Activated CD8-positive, alpha-beta memory T cell treated with anti-CD3 and anti-CD28 coated beads for 36 hours (primary cell): ENCODE measurements around the gene SLC25A29. TPM values are rescaled to one million over a fixed set of nuclear protein-coding genes. Genes with fewer than 3 reads are reported as not detected.

Experiments used
- CTCF ChIA-PET: fragments of 350-600 bp; sonication (Branson Sonifier 250); formaldehyde crosslinking; loops from one replicate; lab custom pipeline; 2021; ENCODE audit warnings: antibody characterized with exemption; lab: Charles Lee
- POLR2A ChIA-PET: fragments of 350-600 bp; sonication (Branson Sonifier 250); formaldehyde crosslinking; loops from one replicate; lab custom pipeline; 2021; ENCODE audit warnings: antibody characterized with exemption; lab: Charles Lee
- total RNA-seq, 2 experiments: library from RNA; stranded (reverse); gene quantifications; one replicate each; pipeline ENCODE4 v1.2.3, GENCODE V29; 2021

Gene SLC25A29
- total RNA-seq, 2 experiments from 2014 or later, result 13.5 to 14.0 TPM

DNA sequence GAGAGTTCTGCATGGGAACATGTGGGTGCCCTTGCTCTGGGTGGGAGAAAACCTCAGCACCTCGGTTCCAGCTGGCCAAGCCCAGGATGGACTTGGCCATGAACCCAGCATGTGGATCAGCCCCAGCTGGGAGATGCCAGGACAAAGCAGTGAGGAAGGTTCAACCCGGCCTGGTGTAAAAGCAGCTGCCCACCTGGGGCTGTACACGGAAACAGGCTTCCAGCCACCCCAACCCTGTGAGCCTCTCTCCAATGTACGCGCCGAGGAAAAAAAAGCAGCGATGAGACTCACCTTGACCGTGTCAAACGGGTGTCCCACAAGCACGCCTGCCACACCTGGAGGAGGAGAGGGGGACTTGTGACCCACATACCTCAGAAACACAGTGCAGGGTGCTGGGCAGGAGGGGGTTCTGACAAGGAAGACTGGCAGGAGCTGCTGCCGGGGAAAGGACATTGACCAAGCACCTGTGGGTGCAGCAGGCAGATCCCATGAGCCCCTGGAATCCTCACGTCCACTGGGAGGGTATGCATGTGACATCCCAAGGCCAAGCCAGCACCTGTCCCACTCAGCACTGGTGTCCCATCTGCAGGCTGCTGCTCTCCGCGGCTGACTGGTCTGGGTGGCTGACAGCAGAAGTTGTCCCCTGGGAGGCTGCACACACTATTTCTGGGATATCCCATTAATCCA is 7.5 kb downstream of the SLC25A29 start:
- POLR2A ChIA-PET, result no interaction called here

DNA sequence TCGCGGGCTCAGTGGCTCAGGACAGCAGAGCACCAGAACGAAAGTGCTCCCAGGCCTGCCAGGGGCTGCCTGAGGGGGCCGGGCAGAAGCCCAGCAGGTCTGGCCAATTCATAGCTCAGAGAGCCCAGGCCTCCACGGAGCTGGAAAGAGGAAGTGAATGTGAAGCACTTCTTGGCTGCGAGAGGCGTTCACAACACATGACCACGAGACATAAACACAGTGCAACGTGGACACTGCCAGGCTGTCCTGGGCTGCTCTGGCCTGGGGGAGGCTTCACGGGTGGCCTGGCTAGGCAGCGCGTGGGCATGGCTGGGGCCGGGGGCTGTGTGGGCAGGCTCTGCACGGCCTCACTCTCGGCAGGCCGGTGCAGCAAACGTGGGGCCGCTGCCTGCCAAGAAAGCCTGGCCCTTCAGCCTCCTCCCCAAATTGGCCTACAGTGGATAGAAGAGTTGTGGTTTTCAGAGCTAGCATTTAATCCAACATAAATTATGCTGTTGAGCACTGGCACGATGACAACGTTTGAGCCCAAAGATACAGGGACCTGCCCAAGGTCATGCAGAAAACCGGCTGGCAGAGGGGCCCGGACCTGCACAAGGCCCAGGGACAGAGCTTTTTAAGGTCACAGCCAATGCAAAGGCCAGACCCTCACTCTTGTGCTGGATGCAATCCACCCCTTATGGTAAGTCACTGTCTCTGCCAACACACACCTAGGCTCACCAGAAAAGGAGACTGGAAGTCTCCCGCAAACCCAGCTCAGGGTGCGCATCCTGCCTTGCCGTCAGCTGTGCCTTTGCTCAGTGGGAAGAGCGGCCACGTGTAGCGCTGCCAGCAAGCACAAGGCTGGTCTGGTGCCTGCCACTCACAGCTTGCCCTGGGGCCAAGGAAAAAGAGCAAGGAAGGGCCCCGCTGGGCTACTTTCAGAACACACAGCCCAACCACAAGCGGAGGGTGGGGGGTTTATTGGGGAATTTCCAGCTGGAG is 8.6 kb downstream of the SLC25A29 start:
- POLR2A ChIA-PET, result no interaction called here
- CTCF ChIA-PET, result interaction anchor here (1.1 to 1.8 kb wide), 2 partner anchors 12 kb away, joined by 5 read pairs; no protein-coding TSS in a partner anchor

More for the DNA sequence above, 7.5 kb downstream of the SLC25A29 start:
- CTCF ChIA-PET, result interaction anchor here (1.8 kb wide), 1 partner anchor 13 kb away, joined by 5 read pairs; no protein-coding TSS in a partner anchor

DNA sequence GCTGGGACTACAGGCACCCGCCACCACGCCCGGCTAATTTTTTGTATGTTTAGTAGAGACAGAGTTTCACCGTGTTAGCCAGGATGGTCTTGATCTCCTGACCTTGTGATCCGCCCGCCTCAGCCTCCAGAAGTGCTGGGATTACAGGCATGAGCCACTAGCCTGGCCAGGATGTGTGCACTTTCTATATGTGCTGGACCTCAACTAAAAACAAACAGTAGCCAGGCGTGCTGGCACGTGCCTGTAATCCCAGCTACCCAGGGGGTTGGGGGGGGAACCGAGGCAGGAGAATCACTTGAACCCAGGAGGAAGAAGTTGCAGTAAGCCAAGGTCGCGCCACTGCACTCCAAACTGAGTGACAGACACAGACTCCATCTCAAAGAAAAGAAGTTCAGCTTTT is 9.5 kb downstream of the SLC25A29 start:
- CTCF ChIA-PET, result interaction anchor here (0.8 to 1.1 kb wide), 2 partner anchors 11 to 50 kb away, joined by 3 to 5 read pairs; no protein-coding TSS in a partner anchor
- POLR2A ChIA-PET, result interaction anchor here (0.6 kb wide), 2 partner anchors 62 to 81 kb away, joined by 3 to 6 read pairs; no protein-coding TSS in a partner anchor

DNA sequence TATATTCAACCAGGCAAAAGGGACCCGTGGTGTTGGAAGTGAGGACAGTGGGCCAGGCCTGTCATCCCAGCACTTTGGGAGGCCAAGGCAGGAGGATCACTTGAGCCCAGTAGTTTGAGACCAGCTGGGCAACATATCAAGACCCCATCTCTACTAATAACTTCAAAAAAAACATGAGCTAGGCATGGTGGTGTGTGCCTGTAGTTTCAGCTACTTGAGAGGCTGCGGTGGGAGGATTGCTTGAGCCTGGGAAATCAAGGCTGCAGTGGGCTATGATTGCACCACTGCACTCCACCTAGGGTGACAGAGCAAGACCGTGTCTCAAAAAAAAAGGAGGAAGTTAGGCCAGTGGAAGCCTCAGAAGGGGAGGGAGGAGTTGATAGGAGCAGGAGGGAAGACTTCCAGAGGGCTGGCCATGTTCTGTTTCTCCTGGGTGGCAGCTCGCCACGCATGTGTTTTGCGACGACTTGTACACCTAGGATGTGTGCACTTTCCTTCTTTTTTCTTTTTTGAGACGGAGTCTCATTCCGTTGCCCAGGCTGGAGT is 10.1 kb downstream of the SLC25A29 start:
- CTCF ChIA-PET, result interaction anchor here (0.8 to 2.3 kb wide), 3 partner anchors 10 to 50 kb away, joined by 3 to 15 read pairs (median 5); no protein-coding TSS in a partner anchor
- POLR2A ChIA-PET, result interaction anchor here (0.6 kb wide), 2 partner anchors 61 to 82 kb away, joined by 3 to 6 read pairs; no protein-coding TSS in a partner anchor

DNA sequence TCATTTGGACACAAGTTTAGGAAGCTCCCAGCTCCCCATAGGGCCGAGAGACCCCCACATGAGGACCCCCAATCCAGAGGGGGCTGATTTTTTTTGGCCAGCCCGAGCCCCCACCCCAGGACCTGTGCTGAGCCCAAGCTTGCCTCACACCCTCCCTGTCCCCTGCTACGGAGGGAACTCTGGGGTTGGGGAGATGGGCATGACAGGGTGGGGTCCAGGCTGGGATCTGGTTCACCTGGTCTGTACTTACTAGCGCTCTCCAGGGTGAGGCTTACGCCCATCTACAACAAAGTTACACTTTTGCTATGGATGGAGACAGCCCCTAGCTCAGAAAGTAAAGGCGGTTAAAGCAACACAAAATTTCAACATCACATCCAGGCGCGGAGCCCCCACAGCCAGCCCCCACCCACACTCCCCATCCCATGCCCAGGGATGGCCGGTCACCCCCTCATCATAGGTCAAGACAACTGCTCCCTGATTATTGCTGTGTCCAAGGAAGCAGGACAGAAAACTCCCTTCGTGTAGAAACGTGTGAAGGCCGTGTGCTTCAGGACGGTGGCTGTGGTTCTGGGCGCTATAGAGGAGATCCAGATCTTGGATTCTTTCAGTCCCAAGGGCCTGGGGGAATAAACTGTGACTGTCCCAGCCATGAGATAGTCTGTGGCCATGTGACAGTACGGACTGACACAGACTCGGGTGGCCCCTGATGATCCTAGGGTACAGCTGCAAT is 10.7 kb downstream of the SLC25A29 start:
- POLR2A ChIA-PET, result no interaction called here
- CTCF ChIA-PET, result interaction anchor here (0.8 to 2.3 kb wide), 2 partner anchors 10 to 51 kb away, joined by 3 to 15 read pairs; no protein-coding TSS in a partner anchor

DNA sequence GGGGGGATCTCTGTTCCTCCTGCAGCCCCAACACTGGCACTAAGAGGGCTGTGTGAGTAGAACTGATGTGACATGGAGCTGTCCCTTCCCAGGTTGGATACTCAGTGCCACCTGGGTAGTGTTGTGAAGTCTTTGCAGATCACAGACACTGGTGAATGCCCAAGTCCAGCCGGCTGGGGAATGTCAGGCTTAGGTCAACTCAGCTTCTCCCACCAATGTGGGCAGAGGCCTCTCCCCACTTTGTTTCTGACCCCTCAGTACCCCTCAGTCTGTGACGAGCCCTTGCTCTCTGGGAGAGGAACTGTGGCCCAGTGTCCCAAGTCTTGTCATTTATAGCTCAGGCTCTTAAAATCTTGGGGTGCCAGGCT is 11.3 kb downstream of the SLC25A29 start:
- POLR2A ChIA-PET, result no interaction called here

DNA sequence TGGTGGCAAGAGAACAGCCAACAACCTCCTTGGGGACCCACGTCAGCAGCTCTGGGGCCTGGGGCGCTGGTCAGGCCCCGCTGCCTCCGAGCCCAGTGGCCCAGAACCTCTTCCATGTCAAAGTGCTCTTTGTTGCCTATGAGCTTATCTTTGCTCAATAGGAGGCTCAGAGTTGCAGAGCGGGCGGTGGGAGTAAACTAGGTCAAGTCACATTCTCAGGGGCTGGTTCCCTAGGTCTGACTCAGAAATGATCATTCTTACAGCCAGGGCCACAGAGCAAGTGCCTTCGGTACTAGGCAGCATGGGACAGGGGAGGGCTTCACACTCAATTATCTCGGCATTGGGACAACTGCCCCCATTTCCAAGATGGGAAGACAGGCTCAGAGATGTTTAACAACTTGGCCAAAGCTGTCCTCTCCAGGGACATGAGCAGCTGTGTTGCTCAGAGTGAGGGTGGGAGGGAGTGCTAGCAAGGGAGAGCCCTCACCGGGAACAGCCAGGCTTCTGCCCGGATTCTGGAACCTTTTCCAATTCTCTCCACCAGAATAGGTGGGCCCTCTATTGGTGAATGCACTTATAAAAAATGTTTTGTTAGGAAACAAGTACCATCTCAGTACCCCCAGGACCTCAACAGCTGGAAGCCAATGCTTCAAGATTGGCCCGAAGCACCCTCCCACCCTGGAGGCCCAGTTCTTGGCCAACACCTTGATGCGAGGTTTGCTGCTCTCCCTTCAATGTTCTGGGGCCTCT is 11.9 kb downstream of the SLC25A29 start:
- ChIA-PET CTCF (interaction anchor here (2.3 kb wide), 1 partner anchor 8 kb away, joined by 15 read pairs; no protein-coding TSS in a partner anchor), POLR2A (no interaction called here)

More for the DNA sequence above, 11.3 kb downstream of the SLC25A29 start:
- CTCF ChIA-PET, result interaction anchor here (2.3 kb wide), 1 partner anchor 9 kb away, joined by 15 read pairs; no protein-coding TSS in a partner anchor

DNA sequence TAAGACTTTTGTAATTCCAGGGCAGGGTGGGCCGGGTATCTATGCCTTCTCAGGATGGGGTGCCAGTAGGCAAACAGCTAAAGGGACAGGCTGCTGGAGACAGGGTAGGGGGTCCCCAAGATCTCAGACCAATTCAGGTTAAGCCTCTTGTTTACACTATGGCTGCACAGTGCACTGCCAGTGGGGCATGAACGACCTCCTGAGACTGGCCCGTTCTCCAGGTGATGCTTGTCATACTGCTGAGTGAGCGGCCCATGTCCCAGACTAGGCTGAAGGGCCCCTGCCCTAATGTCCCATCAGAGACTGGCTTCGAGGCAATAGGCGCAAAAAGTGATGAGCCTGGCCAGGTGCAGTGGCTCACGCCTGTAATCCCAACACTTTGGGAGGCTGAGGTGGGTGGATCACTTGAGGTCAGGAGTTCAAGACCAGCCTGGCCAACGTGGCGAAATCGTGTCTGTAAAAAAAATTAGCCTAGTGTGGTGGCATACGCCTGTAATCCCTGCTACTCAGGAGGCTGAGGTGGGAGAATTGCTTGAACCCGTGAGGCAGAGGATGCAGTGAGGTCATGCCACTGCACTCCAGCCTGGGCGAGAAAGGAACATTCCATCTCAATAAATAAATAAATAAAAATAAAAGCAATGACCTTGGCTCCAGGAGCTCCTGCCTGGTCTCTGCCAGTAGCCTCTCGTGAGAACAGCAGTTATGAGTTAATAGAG is 12.6 kb downstream of the SLC25A29 start:
- ChIA-PET CTCF (interaction anchor here (2.3 kb wide), 1 partner anchor 8 kb away, joined by 15 read pairs; no protein-coding TSS in a partner anchor), POLR2A (no interaction called here)

DNA sequence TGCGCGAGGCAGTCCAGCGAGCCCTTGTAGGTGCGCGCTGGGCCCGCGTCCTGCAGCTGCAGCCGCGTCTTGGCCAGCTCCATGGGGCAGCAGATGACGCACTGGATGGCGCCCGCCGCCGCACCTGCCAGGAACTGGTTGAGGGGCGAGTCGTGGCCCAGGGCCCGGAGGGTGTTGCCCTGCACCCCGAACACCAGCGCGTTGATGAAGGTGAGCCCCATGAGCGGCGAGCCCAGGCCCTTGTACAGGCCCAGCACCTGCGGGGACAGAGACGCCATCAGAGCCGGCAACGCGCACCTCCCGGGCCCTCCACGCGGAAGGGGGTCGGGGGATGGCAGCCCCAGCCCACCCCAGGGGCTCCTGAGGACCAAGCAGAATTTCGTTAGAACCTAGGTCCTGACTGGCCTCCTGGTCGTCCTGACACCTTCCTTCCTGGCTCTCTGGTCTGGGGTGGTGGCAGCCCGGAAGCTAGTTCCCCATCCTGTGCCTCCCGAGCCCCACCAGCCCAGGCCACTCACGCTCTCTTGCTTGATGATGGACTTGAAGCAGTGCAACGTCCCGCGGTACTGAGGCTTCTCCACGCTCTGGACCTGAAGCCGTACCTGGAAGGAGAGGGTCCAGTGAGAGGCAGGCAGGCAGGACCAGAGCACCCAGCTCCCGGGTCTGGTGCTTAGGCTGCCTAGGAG is 13.3 kb downstream of the SLC25A29 start:
- POLR2A ChIA-PET, result no interaction called here
- CTCF ChIA-PET, result interaction anchor here (0.6 kb wide), 1 partner anchor 299 kb away, joined by 4 read pairs; no protein-coding TSS in a partner anchor

DNA sequence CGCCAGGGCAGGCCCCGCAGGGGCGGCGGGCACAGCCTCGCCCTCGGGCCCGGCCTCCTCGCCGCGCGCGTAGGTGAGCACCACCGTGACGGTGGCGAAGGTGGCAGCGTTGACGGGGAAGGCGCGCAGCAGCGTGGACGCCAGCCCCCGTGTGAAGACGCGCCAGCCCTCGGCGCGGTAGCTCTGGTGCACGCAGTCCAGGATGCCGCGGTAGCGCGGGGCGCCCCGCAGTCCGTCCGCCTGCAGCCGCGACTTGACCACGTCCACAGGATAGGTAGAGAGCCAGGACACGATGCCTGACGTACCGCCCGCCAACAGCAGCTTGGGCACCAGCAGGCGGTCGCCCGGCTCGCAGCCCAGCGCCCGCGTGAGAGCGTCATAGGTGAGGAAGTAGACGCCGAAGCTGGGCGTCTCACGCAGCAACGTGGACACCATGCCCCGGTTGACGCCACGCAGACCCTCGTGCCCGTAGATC is 13.9 kb downstream of the SLC25A29 start:
- CTCF ChIA-PET, result interaction anchor here (0.6 kb wide), 1 partner anchor 299 kb away, joined by 4 read pairs; no protein-coding TSS in a partner anchor
- POLR2A ChIA-PET, result no interaction called here

DNA sequence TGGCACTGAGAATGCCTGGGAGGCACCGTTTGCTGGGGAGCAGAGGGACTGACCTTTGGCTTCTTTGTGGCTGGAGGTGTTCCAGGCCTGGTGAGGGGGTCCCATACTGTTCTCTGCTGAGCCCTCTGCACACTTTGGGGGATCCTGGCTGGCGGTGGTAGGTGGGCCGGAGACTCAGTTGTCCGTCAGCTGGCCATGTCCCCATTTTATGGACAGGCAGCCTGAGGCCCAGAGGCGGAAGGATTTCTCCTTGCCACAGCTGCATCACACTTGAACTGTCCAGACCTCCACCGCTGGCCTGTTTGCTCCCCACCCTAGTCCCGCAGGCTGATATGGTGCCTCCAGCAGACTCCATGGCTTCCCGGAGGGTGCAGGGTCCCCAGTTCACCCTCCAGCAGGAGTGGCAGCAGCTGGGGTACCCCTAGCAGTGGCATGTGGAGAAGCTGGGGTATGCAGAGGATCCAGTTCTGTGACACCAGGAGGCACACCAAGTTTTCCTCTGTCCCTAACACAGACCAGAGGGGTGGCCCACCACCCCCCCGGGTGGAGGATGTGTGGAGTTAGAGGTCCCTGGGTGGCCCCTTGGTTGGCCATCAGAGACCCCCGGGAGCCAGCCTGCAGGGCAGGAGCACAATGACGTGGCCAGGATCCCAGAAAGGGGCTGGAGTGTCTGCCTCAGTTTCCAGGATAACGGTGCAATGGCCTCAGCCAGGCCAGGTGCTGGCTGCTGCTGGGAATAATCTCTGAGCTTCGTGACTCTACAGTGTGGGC is 14.8 kb downstream of the SLC25A29 start:
- ChIA-PET CTCF (no interaction called here), POLR2A (no interaction called here)

DNA sequence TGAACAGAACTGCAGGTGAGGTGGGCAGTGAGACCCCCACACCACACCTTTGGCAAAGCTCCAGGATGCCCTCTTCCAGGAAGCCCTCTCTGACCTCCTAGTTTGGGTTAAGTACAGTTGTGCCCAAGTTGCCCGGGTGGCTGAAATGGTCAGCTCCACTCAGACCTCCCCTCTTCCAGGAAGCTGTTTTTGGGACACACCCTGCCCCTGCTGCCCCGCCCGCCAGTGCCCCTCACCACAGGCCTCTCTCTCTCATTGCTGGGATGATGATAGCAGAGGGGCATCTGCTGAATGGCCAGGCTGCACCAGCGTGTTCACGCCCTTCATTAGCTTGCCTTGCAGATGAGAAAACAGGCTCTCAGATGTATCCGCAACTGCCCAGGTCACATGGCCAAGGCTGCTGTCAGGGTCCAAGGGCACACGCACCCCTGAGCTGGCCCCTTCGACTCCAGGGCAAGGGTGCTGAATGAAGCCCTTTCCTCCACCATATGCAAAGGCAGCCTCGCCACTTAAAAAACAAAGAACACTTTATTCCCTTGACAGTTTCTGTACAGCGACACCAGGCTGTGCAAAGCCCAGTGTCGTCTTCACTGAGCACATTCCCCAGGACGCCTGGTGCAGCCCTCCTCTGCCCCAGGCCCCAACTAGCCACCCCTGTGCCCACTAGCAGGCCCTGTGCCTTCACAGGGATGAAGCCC is 15.5 kb downstream of the SLC25A29 start:
- ChIA-PET CTCF (interaction anchor here (1.0 to 1.3 kb wide), 2 partner anchors 13 to 87 kb away, joined by 3 to 4 read pairs; no protein-coding TSS in a partner anchor), POLR2A (no interaction called here)

DNA sequence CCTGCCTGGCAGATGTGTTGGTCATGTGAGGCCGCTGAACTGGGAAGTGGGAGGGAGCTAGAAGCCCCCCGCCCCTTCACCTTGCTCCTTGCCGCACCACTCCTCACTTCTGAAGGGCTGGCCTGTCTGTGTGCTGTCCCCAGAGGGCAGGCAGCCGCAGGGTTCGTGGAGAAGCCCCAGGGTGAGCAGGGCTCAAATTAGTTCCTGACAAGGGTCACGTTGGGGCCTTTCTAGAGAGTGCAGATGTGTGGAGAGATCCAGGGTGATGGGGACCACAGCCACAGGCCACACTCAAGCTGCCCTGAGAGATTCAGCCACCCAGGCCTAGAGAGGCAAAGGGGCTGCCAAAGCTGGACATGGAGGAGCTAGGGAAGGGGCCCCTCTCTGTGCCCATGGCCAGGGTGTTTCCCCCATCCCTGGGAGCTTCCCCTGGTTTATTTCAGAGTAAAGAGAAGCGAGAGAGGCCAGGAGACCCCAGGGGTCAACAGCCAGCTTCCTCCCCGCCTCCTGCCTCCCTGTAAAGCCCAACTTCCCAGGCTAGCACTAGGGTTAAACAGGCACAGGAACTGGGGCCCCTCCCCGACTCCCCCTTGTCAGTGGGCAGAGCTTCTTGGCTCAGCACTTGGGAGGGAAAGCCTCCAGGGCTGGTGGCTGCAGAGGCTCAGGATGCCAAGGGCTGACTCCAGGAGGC is 16.2 kb downstream of the SLC25A29 start:
- ChIA-PET POLR2A (no interaction called here), CTCF (interaction anchor here (0.6 to 1.3 kb wide), 3 partner anchors 13 to 88 kb away, joined by 3 to 4 read pairs (median 4); no protein-coding TSS in a partner anchor)

DNA sequence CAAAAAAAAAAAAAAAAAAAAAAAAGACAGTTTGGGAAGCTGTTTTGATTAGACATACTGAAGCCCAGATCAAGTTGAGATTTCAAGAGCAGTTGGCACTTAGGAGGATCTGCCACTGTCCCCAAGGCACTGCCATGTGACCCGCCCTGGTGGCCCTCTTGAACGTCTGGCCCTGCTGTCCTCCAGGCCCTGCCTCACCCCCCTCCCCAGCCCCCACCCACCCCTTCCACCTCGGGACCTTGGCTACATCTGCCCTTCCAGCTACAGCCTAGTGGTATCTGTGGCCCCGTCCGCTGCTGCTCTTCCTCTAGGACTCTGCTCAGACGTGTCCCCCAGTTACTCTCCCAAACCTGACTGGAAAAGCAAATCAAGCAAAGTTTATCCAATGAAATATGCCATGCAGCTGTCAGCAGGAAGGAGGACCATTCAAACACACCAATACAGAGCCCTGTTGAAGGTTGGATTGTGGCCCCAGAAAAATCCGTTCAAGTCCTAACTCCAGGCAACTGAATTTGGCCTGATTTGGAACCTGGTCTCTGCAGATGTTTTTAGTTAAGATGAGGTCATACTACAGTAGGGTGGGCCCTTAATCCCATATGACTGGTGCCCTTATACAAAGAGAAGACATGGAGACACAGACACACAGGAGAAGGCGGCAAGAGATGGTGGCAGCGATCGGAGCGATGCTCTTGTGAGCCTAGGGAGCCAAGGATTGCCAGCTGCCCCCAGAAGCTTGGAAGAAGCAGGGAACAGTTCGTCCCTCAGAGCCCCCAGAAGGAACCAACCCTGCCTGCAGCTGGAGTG is 17.7 kb downstream of the SLC25A29 start:
- POLR2A ChIA-PET, result no interaction called here

More for the DNA sequence above, 17.7 kb downstream of the SLC25A29 start:
- CTCF ChIA-PET, result no interaction called here
